Right kidney (tissue), 9 donors: ENCODE results near the gene SGSM1.

Source experiments
- DNase-seq: peaks from one replicate; pipeline ENCODE4 v3.0.0-alpha.2; 2016
- long read RNA-seq, 8 donors: transcript quantifications; one replicate each; lab custom pipeline, GENCODE V29; 2026

SGSM1 gene, protein sequence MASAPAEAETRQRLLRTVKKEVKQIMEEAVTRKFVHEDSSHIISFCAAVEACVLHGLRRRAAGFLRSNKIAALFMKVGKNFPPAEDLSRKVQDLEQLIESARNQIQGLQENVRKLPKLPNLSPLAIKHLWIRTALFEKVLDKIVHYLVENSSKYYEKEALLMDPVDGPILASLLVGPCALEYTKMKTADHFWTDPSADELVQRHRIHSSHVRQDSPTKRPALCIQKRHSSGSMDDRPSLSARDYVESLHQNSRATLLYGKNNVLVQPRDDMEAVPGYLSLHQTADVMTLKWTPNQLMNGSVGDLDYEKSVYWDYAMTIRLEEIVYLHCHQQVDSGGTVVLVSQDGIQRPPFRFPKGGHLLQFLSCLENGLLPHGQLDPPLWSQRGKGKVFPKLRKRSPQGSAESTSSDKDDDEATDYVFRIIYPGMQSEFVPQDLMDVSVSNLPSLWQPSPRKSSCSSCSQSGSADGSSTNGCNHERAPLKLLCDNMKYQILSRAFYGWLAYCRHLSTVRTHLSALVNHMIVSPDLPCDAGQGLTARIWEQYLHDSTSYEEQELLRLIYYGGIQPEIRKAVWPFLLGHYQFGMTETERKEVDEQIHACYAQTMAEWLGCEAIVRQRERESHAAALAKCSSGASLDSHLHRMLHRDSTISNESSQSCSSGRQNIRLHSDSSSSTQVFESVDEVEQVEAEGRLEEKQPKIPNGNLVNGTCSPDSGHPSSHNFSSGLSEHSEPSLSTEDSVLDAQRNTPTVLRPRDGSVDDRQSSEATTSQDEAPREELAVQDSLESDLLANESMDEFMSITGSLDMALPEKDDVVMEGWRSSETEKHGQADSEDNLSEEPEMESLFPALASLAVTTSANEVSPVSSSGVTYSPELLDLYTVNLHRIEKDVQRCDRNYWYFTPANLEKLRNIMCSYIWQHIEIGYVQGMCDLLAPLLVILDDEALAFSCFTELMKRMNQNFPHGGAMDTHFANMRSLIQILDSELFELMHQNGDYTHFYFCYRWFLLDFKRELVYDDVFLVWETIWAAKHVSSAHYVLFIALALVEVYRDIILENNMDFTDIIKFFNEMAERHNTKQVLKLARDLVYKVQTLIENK
- long read RNA-seq, donor 1, result 0 reads
- long read RNA-seq, donor 2, result 0 reads
- long read RNA-seq, donor 3, result 0 reads
- long read RNA-seq, donor 4, result 0 reads
- long read RNA-seq, donor 5, result 0 reads
- long read RNA-seq, donor 6, result 0 reads
- long read RNA-seq, donor 7, result 0 reads
- long read RNA-seq, donor 8, result 0 reads

DNA sequence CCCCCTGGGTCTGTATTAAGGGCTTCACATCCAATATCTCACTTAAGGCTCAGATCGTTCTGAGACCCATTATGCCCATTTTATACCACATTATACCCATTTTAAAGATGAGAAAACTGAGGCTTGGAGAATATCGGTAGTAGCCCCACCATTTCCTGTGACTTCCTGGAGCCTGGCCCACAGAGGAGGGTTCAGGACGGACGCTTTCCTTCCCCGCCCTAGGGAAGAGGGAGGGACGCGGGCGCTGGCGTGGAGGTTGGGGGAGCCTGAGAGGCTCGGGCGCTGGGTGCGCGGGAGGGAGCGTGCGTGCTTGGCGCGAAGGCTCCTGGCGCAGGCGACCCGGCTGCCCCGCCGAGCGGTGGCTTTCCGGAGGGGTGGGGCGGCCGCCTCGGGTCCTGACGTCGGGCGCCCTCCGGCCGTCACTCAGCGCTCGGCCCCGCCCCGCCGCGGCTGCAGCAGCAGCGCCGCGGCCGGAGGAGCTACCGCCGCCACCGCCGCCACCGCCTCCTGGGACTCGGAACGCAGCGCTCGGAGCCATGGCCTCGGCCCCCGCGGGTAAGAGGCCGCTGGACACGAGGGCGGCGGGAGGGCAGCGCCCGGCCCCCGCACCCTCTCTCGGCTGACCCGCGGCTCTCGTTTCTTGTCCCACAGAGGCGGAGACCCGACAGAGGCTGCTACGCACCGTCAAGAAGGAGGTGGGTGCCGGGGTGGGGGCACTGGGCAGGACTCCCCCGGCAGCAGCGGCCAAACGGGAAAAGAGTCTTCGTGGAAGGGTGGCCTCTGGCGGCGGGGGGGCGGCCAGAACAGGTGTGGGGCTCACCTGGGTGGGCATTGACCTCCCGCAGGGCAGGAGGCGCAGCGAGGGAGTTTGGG is at the start of gene SGSM1:
SGSM1 (plus strand) TSS at position 422 of the 873 bp plus-strand sequence; CDS start at position 537, 115 bp downstream.
- DNase-seq, result peak; percentile 78

DNA sequence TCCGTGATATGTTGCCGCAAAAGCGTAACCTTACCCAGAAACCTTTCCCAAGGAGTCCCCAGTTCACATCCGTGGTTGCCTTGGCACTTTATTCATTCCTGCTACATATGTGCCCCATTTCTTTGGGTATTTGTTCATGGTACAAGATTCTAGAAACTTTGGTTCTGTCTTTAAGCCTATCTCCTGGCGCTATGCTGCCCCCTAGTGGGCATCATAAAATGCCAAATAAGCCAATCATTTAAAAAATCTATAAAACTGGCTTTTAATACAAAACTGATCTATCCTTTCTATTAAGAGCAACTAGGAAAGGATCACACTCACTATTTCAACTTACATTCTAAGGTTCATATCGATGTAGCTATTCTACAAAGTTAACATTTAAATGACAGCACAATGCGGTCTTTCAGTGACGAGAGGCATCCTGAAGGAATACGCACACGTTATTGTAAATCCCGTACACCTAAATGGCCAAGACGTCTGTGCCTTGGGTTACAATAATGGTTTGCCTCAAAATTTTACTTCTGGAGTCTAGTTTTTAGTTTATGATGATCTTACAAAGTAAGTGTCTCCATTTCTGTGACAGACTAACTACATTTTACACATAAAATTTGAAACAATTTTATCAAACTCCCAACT is 47.7 kb upstream of the SGSM1 start:
- DNase-seq, result no peak

DNA sequence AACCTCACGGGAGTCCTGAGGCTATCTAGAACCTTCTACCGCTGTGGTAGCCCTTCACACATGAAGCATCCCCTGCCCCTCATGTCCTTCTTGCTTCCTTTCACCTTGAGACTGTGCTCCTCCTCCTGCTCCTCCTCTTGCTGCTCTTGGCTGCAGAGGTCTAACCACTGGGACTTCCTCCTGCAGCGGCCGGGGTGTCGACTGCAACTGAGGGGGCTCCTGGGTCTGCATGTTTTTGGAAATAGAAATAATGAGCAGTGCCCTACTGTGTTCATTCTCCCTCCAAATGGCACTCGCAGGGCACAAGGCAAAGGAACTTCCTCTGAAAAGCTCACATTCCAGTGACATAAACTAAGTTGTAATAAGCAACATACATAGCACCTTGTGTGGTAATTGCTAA is 46.2 kb upstream of the SGSM1 start:
- no peak for DNase-seq

DNA sequence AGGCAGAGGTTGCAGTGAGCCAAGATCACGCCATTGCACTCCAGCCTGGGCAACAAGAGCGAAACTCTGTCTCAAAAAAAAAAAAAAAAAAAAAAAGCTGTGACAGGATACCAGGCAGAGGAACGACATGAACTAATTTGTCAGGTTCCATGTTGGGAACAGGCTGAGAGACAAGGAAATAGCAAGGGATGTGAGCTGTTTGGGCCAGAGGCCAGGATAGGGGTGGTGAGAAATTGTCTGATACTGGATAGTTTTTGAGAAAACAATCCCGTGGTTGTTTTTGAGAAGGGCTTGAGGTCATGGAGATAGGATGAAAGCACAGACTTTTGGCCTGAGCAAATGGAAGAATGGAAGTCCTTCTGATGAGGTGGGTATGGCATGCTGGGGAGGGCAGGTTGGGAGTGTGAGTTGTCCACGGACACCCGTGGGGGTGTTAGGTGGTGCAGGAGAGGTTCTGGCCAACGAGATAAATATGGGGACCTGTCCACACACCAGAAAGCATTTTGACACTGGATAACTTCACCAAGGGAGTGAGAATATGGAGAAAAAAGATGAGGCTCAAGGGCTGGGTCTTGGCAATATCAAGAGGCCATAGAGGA is 45.2 kb upstream of the SGSM1 start:
- DNase-seq, result no peak

DNA sequence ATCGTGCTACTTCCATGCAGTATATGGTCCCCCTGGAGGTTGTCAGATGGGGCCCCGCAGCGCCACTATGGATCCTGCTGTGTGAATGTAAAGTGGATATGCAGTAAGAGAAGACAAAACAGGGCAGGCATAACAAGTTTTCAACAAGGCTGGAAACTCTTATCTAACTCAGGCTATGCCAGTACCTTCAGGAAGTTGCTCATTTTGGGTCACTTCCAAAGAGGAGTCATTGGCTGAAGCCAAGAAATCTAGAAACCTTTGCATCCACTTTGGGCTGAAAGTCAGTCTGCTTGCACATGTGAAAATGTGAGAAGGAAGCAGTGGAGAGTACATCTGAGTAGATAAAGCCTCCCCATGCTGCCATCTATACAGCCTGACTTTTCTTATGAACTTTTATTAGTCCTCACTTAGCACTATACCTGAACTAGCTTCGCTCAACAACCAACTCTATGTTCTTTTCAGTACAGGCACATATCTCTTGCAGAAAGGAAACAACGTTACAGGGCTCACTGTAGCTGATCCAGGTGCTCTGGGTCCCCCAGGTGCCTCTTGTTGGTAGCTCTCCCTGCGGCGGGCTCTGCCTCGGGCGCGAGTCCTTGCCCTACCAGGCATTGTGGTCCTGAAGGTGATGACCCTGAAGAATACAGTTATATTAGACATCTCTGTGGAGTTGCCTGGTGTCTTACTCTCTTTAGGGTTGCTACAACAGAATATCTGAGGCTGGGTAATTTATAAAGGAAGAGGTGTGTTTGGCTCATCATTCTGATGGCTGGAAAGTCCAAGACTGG is 43.9 kb upstream of the SGSM1 start:
- DNase-seq, result no peak

DNA sequence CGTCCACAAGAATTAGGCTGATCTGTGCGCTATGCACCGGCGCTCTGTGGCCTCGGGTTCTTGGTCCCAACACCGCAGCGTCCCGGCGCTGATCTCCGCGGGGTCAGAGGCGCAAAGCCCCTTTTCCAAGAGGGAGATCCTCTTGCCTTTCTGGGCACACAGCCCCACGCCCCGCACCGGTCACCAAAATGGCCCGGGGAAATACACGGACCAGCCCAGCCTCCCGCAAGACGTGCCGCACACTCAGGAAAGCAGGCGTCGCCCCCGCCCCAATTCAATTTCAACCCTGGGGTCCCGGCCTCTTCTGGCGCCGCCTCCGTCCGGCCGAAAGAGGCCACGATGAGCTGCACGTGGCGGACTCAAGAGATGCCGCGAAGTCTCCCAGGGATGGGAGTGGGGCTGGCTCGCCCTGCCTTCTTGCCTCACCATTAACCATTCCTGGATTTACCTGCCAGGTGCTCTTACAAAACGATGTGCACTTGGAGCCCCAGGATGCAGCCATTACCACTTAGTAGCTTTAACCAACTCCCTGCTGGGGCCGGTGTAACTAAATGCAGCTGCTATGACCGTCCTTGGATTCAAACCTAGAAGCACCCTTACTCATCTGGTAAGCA is 42.0 kb upstream of the SGSM1 start:
- DNase-seq, result no peak

DNA sequence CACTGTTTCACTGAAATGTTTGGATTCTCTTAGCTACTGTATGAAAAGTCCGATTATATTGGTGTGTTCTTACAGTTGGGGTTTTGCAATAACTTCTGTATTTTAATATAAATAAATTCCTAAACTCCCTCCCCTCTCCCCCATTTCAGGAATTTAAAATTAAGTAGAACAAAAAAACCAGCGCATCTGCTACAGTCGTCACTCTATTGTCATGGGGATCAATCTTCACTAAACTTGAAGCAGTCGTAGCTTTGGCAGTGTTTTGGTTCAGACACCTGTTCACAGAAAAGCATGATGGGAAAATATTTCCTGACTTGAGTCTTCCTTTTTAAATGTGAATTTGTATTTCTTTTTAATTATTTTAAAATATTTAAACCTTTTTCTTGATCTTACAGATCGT is 40.8 kb upstream of the SGSM1 start:
- no peak for DNase-seq

DNA sequence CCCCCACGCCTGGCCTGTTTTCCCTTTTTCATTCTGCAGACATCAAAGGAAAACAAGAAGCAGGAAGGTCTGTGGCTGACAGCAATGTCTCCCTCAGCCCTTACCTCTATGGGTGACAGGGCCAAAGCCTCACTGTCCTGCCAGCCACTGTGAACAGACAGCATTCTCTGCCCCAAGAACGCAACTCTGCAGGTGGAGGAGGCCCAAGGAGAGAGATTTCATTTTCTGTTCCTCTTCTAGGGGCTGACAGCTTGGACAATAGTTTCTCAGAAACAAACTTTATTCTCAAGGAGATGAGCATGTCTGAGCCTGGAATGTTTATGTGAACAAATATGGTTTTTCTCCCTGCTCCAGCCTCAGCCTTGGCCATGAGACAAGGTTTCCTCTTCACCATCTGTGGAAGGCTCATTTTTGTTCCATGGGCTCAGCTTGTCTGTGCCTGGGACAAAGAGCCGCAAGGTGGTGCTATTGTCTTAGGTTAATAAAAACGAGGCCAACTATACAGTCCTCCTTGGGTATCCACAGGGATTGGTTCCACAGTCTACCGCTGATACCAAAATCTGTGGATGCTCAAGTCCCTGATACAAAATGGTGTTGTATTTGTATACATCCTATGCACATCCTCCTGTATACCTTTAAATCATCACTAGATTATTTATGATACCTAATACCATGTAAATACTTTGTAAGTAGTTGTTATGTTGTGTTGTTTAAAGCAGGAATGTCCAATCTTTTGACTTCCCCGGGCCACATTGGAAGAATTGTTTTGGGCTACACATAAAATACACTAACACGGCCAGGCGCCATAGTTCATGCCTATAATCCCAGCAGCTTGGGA is 37.3 kb upstream of the SGSM1 start:
- no peak for DNase-seq

DNA sequence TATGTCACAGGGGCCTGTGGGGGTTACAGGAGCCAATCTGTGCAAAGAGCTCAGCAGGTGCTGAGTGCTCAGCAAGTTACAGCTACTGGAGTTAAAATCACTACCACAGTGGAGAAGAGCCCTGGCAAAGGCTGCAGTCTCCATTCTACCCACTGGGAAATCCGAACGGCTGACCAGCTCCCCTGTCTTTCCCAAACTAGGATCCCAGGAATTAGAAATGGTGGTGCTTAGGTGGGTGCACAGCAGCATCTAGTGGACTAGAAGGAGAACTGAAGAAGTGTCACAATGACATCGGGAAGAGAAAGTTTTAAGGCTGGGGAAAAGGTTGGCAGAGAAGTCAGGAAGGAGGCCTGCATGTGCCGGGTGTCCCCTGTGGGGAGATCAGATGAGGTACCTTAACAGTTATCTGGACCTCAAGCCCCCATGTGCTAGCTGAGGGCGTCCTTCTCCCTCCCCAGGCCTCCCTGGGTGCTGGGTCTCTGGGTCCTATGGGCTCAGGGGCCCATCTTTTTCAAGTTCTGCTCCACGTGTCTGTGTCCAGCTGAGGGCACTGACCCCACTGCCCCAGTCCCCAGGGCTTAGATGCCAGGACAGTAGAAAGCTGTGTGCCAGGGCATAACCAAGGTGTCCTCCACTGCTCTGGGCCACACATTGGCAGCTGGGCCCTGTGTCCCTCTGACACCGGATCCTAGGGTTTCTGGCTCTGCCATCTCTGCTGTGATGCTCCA is 33.4 kb upstream of the SGSM1 start:
- peak; percentile 21 for DNase-seq

DNA sequence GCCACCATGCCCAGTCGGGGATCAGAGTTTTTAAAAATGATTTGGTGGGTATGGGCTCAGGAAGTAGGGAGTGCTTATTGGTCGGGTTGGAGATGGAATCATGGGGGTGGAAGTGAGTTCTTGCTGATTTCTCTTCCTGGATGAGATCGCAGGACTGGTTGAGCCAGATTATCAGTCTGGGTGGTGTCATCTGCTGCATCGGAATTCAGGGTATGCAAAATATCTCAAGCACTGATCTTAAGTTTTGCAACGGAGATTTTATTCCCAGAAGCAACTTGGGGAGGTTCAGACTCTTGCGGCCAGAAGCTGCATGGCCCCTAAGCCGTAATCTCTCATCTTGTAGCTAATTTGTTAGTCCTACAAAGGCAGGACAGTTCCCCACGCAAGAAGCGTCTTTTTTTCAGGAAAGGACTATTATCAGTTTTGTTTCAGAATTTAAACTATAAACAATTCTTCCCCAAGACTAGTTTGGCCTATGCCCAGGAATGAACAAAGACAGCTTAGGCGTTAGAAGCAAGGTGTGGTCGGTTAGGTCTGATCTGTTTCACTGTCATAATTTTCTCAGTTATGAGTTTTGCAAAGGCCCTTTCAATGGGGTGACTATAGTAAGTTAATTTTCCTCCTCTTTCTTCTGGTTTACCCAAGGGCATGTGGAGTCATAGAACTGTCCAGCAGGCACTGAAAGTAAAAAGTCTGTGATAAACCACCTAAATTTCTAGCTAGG is 30.1 kb upstream of the SGSM1 start:
- DNase-seq, result no peak

DNA sequence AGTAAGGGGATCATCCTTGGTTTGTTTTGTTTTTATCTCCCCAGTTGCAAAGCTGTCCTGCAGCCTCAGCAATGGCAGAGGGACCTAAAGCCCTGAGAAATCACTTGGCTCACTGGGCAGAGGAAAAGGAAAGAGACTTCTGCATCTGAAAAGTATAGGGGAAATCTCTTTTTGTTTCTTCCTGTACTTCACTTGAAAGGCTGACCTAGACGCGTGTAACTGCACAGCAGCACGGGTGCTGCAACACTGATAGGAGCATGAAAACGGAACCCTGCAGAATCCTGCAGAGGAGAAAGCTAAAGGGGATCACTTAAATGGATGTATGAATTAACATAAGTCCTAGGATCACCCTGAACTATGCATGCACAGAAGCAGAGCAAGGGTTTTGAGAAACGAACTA is 29.5 kb upstream of the SGSM1 start:
- no peak for DNase-seq

DNA sequence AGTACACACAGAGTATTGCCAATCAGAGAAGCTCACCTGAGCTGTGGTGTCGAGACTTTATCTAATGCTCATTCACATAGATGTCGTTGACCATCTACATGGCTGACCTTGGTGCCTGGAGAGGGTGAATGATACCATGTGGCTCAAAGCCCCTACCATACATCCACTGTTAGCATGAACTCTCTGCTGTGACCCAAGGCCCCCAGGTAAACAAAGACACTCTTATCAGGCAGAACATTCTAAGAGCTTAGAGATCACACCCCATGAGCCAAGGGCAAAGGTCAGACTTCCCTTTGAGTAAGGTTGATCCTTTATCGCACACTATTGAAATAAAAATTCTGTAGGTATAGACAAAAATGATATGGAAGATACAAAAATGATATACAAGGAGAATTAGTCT is 16.5 kb upstream of the SGSM1 start:
- DNase-seq, result no peak

DNA sequence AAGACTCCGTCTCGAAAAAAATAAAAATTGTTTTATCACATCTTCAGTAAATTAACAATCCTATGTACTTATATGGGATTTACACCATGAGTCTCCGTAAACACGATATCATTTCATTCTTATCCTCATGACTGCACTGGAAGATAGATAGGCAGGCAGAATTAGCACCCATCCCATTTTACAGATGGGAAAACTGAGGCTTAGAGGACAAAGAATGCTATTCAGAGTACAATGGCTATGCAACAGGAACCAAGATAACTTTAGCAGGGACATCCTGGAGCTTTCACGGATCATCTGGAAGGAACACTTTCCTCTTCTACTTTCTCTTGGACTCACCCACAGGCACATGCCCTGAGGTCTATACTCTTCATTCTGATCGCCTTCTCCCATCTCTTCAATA is 14.6 kb upstream of the SGSM1 start:
- no peak for DNase-seq

DNA sequence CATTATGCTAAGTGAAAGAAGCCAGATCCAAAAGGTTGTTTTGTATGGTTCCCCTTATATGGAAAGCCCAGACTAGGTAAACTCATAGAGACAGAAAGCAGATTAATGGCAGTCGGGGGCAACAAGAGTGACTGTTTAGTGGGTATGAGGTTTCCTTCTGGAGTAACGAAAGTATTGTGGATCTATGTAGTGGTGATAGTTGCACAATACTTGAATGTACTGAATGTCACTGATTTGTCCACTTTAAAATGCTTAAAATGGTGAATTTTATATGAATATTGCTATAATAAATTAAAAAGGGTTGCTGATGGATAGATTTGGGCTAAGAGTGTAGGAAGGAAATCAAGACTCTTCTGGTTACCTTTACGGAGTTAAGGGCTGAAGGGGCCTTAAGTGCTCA is 10.0 kb upstream of the SGSM1 start:
- DNase-seq, result no peak

DNA sequence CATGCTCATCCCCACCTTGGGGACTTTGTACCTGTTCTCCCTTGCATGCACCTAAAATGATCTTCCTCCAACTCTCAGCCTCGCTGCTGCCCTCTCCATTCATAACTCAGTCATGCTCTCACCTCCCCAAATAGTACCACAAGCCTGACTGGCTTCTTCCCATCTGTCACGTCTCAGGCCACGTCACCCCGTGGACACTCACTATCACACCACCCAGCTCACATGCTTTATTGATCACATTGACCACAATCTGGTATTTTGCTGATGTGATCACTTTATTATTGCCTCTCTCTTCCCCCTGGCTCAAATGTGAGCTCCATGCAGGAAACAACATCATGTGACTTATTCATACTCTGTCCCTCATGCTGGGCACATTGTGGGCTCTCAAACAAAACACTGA is 9.2 kb upstream of the SGSM1 start:
- no peak for DNase-seq

DNA sequence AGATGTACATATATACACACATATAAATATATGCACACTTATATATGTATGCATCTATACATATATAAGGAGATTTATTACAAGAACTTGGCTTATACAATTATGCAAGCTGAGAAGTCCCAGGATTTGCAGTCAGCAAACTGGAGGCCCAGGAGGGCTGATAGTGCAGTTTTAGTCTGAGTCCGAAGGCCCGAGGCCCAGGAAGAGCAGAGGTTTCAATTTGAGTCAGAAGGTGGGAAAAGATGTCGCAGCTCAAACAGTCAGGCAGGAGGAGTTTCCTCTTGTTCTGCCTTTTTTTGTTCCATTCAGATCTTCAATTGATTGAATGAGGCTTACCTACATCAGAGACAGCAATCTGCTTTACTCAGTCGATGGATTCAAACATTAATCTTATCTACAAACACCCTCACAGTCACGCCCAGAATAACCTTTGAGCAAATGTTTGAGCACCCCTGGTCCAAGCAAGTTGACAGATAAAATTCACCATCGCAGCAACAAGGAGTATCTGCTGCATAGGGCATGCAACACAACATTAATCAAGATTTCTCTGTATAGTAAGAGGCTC is 4.0 kb upstream of the SGSM1 start:
- no peak for DNase-seq

DNA sequence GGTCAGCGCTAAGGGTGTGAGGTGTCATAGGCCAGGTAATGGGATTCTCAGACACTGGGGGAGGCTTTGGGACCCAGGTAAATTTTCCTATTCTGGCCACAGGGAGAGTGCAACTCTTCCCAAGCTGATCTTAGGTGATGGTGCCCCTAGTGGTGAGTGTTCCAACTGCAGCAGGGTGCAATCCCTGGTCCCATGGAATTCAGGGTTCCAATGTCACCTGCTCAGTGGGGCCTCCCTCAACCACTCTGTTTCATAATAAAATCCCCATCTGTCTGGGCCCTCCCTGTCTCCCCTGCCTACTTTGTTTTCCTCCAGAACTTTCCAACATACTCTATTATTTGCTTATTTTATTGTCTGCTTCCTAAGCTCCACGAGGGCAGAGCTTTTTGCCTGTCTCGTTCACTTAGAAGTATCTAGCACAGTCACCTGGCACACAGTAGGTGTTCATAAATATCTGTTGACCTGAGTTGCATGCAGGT is 2.9 kb upstream of the SGSM1 start:
- peak; percentile 37 for DNase-seq
